Measurements from ENCODE around the gene KCTD17.

DNA sequence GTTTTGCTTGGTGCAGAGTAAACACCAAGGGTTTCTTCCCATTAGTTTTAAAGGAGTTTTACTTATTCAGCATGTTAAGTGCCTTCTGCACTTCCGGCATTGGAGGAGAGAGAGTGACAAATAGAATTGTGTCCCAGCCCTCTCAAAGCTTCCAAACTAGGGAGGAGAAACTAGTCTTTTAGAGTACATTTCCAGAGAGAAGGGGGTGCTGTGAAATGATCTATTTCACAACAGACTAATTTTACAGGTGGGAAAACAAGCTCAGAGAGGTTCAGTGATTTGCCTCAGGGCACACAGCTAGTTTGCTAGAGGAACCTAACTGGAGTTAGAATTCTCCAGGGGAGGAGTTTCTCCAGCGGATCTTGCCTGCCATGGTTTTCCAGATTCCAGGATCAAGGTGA is 19.4 kb upstream of the KCTD17 start:
- TF ChIP-seq, protein P1, sequence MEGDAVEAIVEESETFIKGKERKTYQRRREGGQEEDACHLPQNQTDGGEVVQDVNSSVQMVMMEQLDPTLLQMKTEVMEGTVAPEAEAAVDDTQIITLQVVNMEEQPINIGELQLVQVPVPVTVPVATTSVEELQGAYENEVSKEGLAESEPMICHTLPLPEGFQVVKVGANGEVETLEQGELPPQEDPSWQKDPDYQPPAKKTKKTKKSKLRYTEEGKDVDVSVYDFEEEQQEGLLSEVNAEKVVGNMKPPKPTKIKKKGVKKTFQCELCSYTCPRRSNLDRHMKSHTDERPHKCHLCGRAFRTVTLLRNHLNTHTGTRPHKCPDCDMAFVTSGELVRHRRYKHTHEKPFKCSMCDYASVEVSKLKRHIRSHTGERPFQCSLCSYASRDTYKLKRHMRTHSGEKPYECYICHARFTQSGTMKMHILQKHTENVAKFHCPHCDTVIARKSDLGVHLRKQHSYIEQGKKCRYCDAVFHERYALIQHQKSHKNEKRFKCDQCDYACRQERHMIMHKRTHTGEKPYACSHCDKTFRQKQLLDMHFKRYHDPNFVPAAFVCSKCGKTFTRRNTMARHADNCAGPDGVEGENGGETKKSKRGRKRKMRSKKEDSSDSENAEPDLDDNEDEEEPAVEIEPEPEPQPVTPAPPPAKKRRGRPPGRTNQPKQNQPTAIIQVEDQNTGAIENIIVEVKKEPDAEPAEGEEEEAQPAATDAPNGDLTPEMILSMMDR (CRISPR knock-in tag; IDR thresholded peaks at IDR 0.05): no peak
- TF ChIP-seq FOSL2 (CRISPR knock-in tag; IDR thresholded peaks at IDR 0.05) (no peak), SIN3A (IDR thresholded peaks at IDR 0.05; ENCODE audit: borderline replicate concordance, low read depth, low read length) (peak; percentile 13; the same call in 1 of the 2 replicates), MATR3 (CRISPR knock-in tag; IDR thresholded peaks at IDR 0.05) (no peak), XRCC5 (optimal IDR thresholded peaks at IDR 0.05; ENCODE audit: low read length) (no peak), BHLHE40 (IDR thresholded peaks at IDR 0.05; ENCODE audit: low read length) (no peak), SMAD1 (CRISPR knock-in tag; IDR thresholded peaks at IDR 0.05; ENCODE audit: borderline replicate concordance, low read depth) (no peak)
